Stimulated activated effector memory CD8-positive, alpha-beta T cell treated with anti-CD3 and anti-CD28 coated beads, Interleukin-12 subunit alpha, Interleukin-12 subunit beta, amount 100 ng/mL, for 72 hours (primary cell): ENCODE data around the gene DDX1.
A peak's percentile ranks its signal among the peaks of the same experiment; 100 is the strongest.
"Not testable (repeated sequence)": the region's sequence is repeated elsewhere in the genome, so short reads cannot be mapped to it uniquely, and the experiment has no call there.

Experiments
- ATAC-seq: fragments of 150-1000 bp; cut with Tn5 transposase; 2 replicates; pipeline ENCODE4 v1.10.0; 2021
- DNase-seq, 2 donors: peaks; one replicate each; pipeline ENCODE4 v3.0.0; 2021 to 2022; ENCODE audit warnings: low spot score in 2 of 2
- H3K27ac Mint-ChIP-seq: one replicate; pipeline ENCODE4 v1.8.0; 2022; ENCODE audit warnings: mild to moderate bottlenecking, mixed read lengths
- H3K36me3 Mint-ChIP-seq: one replicate; pipeline ENCODE4 v1.8.0; 2022; ENCODE audit warnings: mild to moderate bottlenecking, mixed read lengths
- H3K4me1 Mint-ChIP-seq: one replicate; pipeline ENCODE4 v1.8.0; 2022; ENCODE audit warnings: mixed read lengths
- H3K4me3 Mint-ChIP-seq: one replicate; pipeline ENCODE4 v1.8.0; 2022; ENCODE audit warnings: mild to moderate bottlenecking, mixed read lengths
- H3K9me3 Mint-ChIP-seq: one replicate; pipeline ENCODE4 v1.8.0; 2022; ENCODE audit warnings: mixed read lengths

Gene DDX1

DNA sequence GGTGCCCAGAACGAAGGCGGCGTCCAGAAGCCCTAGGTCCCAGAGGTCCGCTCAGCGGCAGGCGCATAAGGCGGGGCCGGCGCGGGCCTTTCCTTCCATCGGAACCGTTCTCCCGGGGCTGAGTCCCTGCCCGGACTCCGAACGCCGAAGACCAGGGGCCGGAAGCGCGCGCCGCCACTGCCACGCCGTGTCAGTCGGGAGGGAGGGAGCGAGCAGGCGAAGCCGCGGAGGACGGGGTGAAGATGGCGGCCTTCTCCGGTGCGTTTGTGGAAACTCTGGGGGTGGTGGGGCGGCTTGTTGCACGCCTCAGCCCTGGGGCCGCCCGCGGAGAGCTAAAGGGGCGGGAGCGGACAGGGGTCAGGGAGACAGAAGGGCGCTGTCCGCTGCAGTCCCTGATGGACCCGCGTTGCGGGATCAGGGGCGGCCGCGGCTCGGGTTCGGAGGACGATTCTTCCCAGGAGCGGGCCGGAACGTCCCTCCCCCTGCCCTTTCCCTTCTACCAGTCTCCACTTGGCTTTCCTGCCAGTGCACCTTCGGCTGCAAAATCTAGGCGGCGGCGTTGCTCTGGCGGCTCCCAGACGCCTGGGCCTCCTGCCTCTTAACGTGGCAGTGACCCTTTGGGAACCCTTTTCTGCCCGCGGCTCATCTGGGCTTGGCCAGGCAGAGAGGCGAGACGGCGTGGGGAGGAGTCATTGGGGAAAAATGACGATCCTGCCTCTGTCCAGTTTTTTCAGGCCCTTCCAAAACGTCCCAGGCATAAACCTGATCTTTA lies at the start of gene DDX1:
DDX1 (plus strand) TSS at position 177 of the 772 bp plus-strand sequence; CDS start at position 243, 66 bp downstream.
- ATAC-seq (peak; percentile 98), DNase-seq (peak; percentile 91 to 96)
- Mint-ChIP-seq H3K4me1 (peaks cover 15% of the 10 kb centered on the region), H3K9me3 (no peaks in the 10 kb centered on the region), H3K36me3 (peaks cover 35% of the 10 kb centered on the region), H3K4me3 (peak within 1 kb of the TSS; percentile 92), H3K27ac (peak within 1 kb of the TSS; percentile 98)

DNA sequence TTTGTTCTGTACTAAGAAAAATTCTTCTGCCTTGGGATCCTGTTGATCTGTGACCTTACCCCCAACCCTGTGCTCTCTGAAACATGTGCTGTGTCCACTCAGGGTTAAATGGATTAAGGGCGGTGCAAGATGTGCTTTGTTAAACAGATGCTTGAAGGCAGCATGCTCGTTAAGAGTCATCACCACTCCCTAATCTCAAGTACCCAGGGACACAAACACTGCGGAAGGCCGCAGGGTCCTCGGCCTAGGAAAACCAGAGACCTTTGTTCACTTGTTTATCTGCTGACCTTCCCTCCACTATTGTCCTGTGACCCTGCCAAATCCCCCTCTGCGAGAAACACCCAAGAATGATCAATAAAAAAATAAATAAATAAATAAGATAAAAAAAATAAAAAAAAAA lies 49.4 kb upstream of the DDX1 start:
- not testable (repeated sequence) for H3K4me3 Mint-ChIP-seq, H3K27ac Mint-ChIP-seq, H3K9me3 Mint-ChIP-seq, DNase-seq, ATAC-seq, H3K4me1 Mint-ChIP-seq
- peaks cover 11% of the 10 kb centered on the region for H3K36me3 Mint-ChIP-seq

- Mint-ChIP-seq H3K4me1 (peaks cover 5% of the 10 kb centered on the region), H3K4me3 (no peak overlapping the region), H3K27ac (no peak overlapping the region), H3K36me3 (peaks cover 5% of the 10 kb centered on the region), H3K9me3 (no peaks in the 10 kb centered on the region)
- DNase-seq (no peak), ATAC-seq (no peak)
Observed at GRCh38 chr2:15543053-15543452, 48.6 kb upstream of the DDX1 start.

DNA sequence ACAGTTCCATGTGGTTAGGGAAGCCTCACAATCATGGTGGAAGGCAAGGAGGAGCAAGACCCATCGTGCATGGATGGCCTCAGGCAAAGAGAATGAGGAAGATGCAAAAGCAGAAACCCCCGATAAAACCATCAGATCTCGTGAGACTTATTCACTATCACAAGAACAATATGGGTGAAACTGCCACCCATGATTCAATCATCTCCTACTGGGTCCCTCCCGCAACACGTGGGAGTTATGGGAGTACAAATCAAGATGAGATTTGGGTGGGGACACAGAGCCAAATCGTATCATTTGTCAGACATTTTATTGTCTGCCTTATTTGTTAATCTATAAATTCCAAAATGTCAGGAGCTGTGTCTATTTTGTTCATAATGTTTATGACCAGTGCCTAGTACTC lies 48.1 kb upstream of the DDX1 start:
- Mint-ChIP-seq H3K9me3 (no peaks in the 10 kb centered on the region), H3K36me3 (peaks cover 5% of the 10 kb centered on the region), H3K4me3 (no peak overlapping the region), H3K27ac (no peak overlapping the region), H3K4me1 (peaks cover 5% of the 10 kb centered on the region)
- DNase-seq (no peak), ATAC-seq (no peak)

- H3K9me3 Mint-ChIP-seq, result no peaks in the 10 kb centered on the region
- no peak for DNase-seq
- H3K4me1 Mint-ChIP-seq, result peaks cover 5% of the 10 kb centered on the region
- no peak overlapping the region for H3K4me3 Mint-ChIP-seq
- no peak for ATAC-seq
- peaks cover 11% of the 10 kb centered on the region for H3K36me3 Mint-ChIP-seq
- no peak overlapping the region for H3K27ac Mint-ChIP-seq
Observed at GRCh38 chr2:15544227-15544626, 47.4 kb upstream of the DDX1 start.

- Mint-ChIP-seq H3K27ac (no peak overlapping the region), H3K9me3 (no peaks in the 10 kb centered on the region), H3K4me1 (no peaks in the 10 kb centered on the region), H3K4me3 (no peak overlapping the region), H3K36me3 (peaks cover 29% of the 10 kb centered on the region)
- ATAC-seq (no peak), DNase-seq (no peak)
Observed at GRCh38 chr2:15546297-15547098, 45.2 kb upstream of the DDX1 start.

DNA sequence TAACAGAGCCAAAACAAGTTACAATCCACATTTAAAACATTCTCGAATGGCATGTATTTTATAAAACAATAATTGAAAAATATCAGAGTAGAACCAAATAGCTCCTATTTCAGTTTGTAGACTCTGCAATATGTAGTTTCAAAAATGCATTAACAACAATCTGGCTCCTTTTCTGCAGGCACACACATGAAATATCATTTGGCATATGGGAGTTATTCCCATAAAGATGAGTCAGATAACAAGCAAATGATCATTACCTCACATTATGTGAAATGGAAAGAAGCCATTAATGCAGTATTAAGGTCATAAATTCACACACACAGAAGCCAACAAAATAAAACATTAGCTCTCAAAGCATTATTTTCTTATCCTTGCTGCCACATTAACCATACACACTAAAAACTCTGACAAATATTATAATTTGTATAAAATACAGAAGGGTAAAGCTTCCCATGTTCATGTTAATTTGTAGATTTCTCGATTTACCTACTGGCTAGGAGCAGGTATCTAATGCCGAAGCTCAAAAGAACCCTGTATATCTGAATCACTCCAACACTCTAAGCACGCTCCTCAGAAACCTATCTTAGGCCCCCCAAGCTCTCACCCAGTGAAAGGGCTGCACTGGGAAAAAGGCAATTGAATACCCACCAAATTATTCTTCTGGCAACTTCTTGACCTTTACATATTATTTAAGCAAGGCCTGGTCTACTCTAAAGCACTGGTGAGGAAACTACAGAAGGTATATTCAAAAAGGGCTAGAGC lies 44.4 kb upstream of the DDX1 start:
- no peaks in the 10 kb centered on the region for H3K9me3 Mint-ChIP-seq
- no peak for DNase-seq
- no peak for ATAC-seq
- H3K27ac Mint-ChIP-seq, result no peak overlapping the region
- no peak overlapping the region for H3K4me3 Mint-ChIP-seq
- H3K36me3 Mint-ChIP-seq, result peaks cover 37% of the 10 kb centered on the region
- no peaks in the 10 kb centered on the region for H3K4me1 Mint-ChIP-seq

GRCh38 chr2:15548974-15549373 lies 42.7 kb upstream of the DDX1 start:
- Mint-ChIP-seq H3K9me3 (no peaks in the 10 kb centered on the region), H3K36me3 (peaks cover 53% of the 10 kb centered on the region), H3K4me3 (no peak overlapping the region), H3K27ac (no peak overlapping the region), H3K4me1 (no peaks in the 10 kb centered on the region)
- ATAC-seq (no peak), DNase-seq (no peak)

- no peak overlapping the region for H3K4me3 Mint-ChIP-seq
Observed at GRCh38 chr2:15553519-15553918, 38.1 kb upstream of the DDX1 start.

DNA sequence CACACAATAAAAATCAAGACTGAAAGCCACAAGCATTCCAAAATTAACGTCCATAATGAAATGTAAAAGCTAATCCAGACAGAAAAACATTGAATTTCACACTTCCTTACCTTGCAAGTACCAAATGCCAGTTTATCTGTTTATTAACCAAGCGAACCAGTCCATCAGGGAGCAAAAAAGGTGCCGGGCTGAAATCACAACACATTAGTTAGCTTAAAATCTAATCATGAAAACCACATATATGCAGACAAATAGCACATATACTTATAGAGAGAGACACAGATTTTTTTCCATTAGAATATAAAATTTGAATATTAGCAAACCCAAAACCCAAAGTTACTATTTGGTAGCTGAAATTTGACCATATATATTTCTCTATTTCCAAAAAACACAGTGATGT lies 37.7 kb upstream of the DDX1 start:
- Mint-ChIP-seq H3K9me3 (no peaks in the 10 kb centered on the region), H3K27ac (no peak overlapping the region), H3K36me3 (peaks cover 74% of the 10 kb centered on the region), H3K4me3 (no peak overlapping the region), H3K4me1 (peaks cover 5% of the 10 kb centered on the region)
- ATAC-seq, result no peak
- no peak for DNase-seq

More at GRCh38 chr2:15553519-15553918, 38.1 kb upstream of the DDX1 start:
- Mint-ChIP-seq H3K36me3 (peaks cover 77% of the 10 kb centered on the region), H3K9me3 (no peaks in the 10 kb centered on the region), H3K27ac (no peak overlapping the region), H3K4me1 (peaks cover 5% of the 10 kb centered on the region)
- DNase-seq, result no peak
- ATAC-seq, result no peak

GRCh38 chr2:15554525-15555218 lies 37.0 kb upstream of the DDX1 start:
- no peak overlapping the region for H3K4me3 Mint-ChIP-seq
- H3K27ac Mint-ChIP-seq, result peak overlapping the region; percentile 35
- no peaks in the 10 kb centered on the region for H3K9me3 Mint-ChIP-seq
- no peak for DNase-seq
- H3K4me1 Mint-ChIP-seq, result peaks cover 13% of the 10 kb centered on the region
- H3K36me3 Mint-ChIP-seq, result peaks cover 67% of the 10 kb centered on the region
- ATAC-seq, result no peak

DNA sequence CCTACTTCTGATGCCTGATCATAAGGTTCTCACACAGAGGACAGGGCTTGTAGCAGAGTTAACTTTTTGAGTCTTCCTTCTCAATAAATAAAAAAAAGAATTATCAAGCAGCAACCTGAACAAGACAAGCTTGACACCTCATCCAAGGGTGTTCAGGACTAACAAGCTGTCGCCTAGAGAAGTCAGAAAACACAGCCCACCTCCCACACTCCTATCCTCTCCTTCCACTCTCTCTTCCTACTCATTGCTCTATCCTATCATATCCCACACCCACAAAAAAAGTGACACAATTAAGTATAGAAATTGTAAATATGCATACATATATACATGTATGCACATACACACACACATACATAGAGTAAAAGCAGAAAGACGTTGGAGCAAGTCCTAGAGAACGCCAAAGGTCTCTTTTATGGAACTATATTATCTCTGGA lies 35.9 kb upstream of the DDX1 start:
- DNase-seq (no peak), ATAC-seq (no peak)
- peaks cover 23% of the 10 kb centered on the region for H3K4me1 Mint-ChIP-seq
- H3K9me3 Mint-ChIP-seq, result no peaks in the 10 kb centered on the region
- H3K27ac Mint-ChIP-seq, result peak overlapping the region; percentile 35
- no peak overlapping the region for H3K4me3 Mint-ChIP-seq
- H3K36me3 Mint-ChIP-seq, result peaks cover 62% of the 10 kb centered on the region

GRCh38 chr2:15556311-15556930 lies 35.2 kb upstream of the DDX1 start:
- peaks cover 60% of the 10 kb centered on the region for H3K36me3 Mint-ChIP-seq
- DNase-seq (no peak), ATAC-seq (no peak)
- H3K9me3 Mint-ChIP-seq, result no peaks in the 10 kb centered on the region
- peaks cover 24% of the 10 kb centered on the region for H3K4me1 Mint-ChIP-seq
- no peak overlapping the region for H3K27ac Mint-ChIP-seq
- H3K4me3 Mint-ChIP-seq, result no peak overlapping the region

DNA sequence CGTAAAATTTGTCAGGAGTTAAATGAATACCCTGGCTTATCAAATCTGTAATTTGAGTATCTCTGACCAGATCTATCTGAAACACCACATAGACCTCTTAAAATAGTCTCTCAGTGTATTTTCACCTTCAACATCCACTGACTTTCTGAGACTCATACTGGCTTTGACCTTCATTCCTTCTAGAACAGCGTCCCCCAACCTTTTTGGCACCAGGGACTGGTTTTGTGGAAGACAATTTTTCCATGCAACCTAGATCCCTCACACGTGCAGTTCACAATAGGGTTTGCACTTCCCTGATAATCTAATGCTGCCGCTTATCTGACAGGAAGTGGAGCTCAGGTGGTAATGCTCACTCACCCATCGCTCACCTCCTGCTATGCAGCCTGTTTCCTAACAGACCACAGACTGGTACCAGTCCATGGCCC lies 33.8 kb upstream of the DDX1 start:
- Mint-ChIP-seq H3K4me1 (peaks cover 38% of the 10 kb centered on the region), H3K36me3 (peaks cover 45% of the 10 kb centered on the region), H3K9me3 (no peaks in the 10 kb centered on the region), H3K4me3 (no peak overlapping the region), H3K27ac (no peak overlapping the region)
- ATAC-seq, result no peak
- DNase-seq, result no peak
